DOHH2 (cell line): ENCODE results near the gene HNRNPM.

Source experiments
- H3F3A ChIP-seq: fragments of 200-600 bp; sonication (generic), shearing (Covaris generic); 2 replicates; pipeline ENCODE4 v1.6.0; 2016; ENCODE audit warnings: antibody characterized with exemption, mild to moderate bottlenecking; ENCODE audit not compliant: control insufficient read depth, insufficient read depth
- H3K27ac ChIP-seq: fragments of 200-600 bp; sonication (generic); 2 replicates; pipeline ENCODE4 v1.5.1; 2014; ENCODE audit warnings: low read depth, mild to moderate bottlenecking, low read length, moderate library complexity
- H3K27me3 ChIP-seq: fragments of 200-600 bp; sonication (generic); 2 replicates; pipeline ENCODE4 v1.6.1; 2014; ENCODE audit warnings: mild to moderate bottlenecking, low read length, mixed read lengths; ENCODE audit not compliant: control insufficient read depth
- H3K36me3 ChIP-seq: fragments of 200-600 bp; sonication (generic); 2 replicates; pipeline ENCODE4 v1.6.1; 2014; ENCODE audit warnings: mild to moderate bottlenecking, low read length, moderate library complexity, mixed read lengths; ENCODE audit not compliant: control insufficient read depth
- H3K4me1 ChIP-seq: fragments of 200-600 bp; sonication (generic); 2 replicates; pipeline ENCODE4 v1.6.1; 2014; ENCODE audit warnings: mild to moderate bottlenecking, low read length, mixed read lengths; ENCODE audit not compliant: control insufficient read depth
- H3K4me2 ChIP-seq: fragments of 200-600 bp; sonication (generic); 2 replicates; pipeline ENCODE4 v1.6.0; 2014; ENCODE audit warnings: mild to moderate bottlenecking, low read length, moderate library complexity
- H3K4me3 ChIP-seq: fragments of 200-600 bp; sonication (generic); 2 replicates; pipeline ENCODE4 v1.5.1; 2014; ENCODE audit warnings: mild to moderate bottlenecking, low read length, mixed read lengths
- H3K79me2 ChIP-seq: fragments of 200-600 bp; sonication (generic); 2 replicates; pipeline ENCODE4 v1.6.1; 2014; ENCODE audit warnings: mild to moderate bottlenecking, low read length, mixed read lengths; ENCODE audit not compliant: control insufficient read depth
- H3K9me2 ChIP-seq: fragments of 200-600 bp; sonication (generic); replicated peaks from 2 replicates; pipeline ENCODE4 v1.6.1; 2014; ENCODE audit warnings: mild to moderate bottlenecking, low read length, mixed read lengths; ENCODE audit not compliant: control insufficient read depth
- H3K9me3 ChIP-seq: fragments of 200-600 bp; sonication (generic); 2 replicates; pipeline ENCODE4 v1.6.1; 2014; ENCODE audit warnings: antibody characterized with exemption, low read length, mixed read lengths; ENCODE audit not compliant: control insufficient read depth, insufficient read depth
- H4K20me1 ChIP-seq: fragments of 200-600 bp; sonication (generic); 2 replicates; pipeline ENCODE4 v1.6.0; 2014; ENCODE audit warnings: low read depth, mild to moderate bottlenecking, antibody characterized with exemption, low read length, moderate library complexity; ENCODE audit not compliant: control insufficient read depth, insufficient read depth
- EZH2phosphoT487 ChIP-seq: fragments of 200-600 bp; sonication (generic); IDR thresholded peaks from 2 replicates; pipeline ENCODE4 v1.6.1; 2017; ENCODE audit warnings: borderline replicate concordance, mild to moderate bottlenecking, antibody characterized with exemption, low read length, moderate library complexity, mixed read lengths
- TF ChIP-seq, protein P1 (sequence below): fragments of 200-600 bp; sonication (generic); IDR thresholded peaks from one replicate; pipeline ENCODE4 v1.5.1; 2014; ENCODE audit warnings: antibody characterized with exemption, mild to moderate bottlenecking, low read depth, low read length; ENCODE audit not compliant: poor library complexity, severe bottlenecking

The HNRNPM gene

DNA sequence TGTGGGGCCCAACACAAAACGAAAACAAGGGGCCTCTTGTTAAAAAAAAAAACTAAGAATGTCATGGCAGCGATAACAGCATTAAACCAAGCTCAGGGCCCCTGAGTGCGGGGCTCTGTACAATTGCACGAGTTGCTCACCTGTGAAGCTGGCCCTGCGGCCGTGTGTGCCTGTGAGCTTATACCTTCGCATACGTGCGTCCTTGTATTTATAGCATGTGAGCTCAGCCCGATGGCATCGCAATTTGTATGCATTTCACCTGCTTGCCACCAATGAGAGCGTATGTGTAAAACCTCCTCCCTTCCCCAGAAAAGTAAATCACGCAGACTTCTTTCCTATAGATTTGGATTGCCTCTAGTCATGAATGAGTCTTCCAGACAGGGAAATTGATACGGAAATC lies 17.1 kb downstream of the HNRNPM start:
- no peak overlapping the region for H3K4me2 ChIP-seq
- H3K36me3 ChIP-seq = peaks cover 100% of the 10 kb centered on the region
- H3K4me1 ChIP-seq = peaks cover 8% of the 10 kb centered on the region; the same call in 1 of the 2 replicates
- no peak for TF ChIP-seq EZH2phosphoT487
- TF ChIP-seq, protein P1, sequence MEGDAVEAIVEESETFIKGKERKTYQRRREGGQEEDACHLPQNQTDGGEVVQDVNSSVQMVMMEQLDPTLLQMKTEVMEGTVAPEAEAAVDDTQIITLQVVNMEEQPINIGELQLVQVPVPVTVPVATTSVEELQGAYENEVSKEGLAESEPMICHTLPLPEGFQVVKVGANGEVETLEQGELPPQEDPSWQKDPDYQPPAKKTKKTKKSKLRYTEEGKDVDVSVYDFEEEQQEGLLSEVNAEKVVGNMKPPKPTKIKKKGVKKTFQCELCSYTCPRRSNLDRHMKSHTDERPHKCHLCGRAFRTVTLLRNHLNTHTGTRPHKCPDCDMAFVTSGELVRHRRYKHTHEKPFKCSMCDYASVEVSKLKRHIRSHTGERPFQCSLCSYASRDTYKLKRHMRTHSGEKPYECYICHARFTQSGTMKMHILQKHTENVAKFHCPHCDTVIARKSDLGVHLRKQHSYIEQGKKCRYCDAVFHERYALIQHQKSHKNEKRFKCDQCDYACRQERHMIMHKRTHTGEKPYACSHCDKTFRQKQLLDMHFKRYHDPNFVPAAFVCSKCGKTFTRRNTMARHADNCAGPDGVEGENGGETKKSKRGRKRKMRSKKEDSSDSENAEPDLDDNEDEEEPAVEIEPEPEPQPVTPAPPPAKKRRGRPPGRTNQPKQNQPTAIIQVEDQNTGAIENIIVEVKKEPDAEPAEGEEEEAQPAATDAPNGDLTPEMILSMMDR = no peak
- H3K4me3 ChIP-seq = no peak overlapping the region
- H3K79me2 ChIP-seq = peaks cover 94% of the 10 kb centered on the region
- H3K9me2 ChIP-seq = no peaks in the 10 kb centered on the region
- H3K27me3 ChIP-seq = no peaks in the 10 kb centered on the region
- H3K27ac ChIP-seq = no peak overlapping the region
- 0 out of 2 replicates have a peak, but pooled peaks cover 2% of the 10 kb centered on the region for H3F3A ChIP-seq
- H4K20me1 ChIP-seq = peaks cover 32% of the 10 kb centered on the region
- H3K9me3 ChIP-seq = no peaks in the 10 kb centered on the region

DNA sequence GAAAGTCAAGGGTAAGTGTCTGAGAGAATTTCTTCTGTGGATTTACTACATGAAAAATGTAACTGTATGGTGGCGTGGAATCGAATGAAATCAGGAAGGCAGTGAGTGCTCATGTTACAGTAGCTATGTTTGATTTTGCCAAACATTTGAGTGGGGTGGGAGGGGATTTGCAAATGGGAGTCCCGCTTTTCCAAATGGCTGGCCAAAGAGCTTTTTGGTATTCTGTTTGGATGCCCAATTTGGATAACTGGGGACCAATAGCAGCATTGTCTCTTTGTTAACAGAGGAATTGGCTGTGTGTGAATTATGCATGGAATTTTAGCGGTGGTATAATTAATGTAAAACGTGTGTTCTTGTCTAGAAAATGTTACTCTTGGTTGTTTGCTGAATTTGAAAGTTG lies 17.8 kb downstream of the HNRNPM start:
- H3K79me2 ChIP-seq = peaks cover 94% of the 10 kb centered on the region
- H4K20me1 ChIP-seq = peaks cover 28% of the 10 kb centered on the region
- H3K36me3 ChIP-seq = peaks cover 100% of the 10 kb centered on the region
- no peak for TF ChIP-seq EZH2phosphoT487
- TF ChIP-seq, protein P1 = no peak
- no peaks in the 10 kb centered on the region for H3K27me3 ChIP-seq
- peaks cover 8% of the 10 kb centered on the region; the same call in 1 of the 2 replicates for H3K4me1 ChIP-seq
- H3K9me2 ChIP-seq = no peaks in the 10 kb centered on the region
- H3K9me3 ChIP-seq = no peaks in the 10 kb centered on the region
- H3K4me3 ChIP-seq = no peak overlapping the region
- H3K4me2 ChIP-seq = no peak overlapping the region
- H3K27ac ChIP-seq = no peak overlapping the region
- 0 out of 2 replicates have a peak, but pooled peaks cover 2% of the 10 kb centered on the region for H3F3A ChIP-seq

DNA sequence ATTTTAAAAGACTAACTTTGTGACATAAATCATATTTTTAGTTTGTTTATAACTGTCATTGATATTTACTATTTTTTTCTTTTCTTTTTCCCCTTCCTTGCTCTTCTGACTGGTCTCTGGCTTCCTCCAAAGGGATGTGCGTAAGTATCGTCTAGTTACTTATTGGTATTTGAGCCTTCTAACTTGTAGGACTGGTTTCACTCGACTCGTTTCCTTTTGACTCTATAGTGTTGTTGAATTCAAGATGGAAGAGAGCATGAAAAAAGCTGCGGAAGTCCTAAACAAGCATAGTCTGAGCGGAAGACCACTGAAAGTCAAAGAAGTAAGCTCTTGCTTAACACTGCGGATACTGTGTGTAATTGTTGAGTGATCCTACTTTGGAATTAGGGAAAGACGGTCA lies 18.6 kb downstream of the HNRNPM start:
- TF ChIP-seq EZH2phosphoT487 = no peak
- TF ChIP-seq, protein P1 = no peak
- Histone ChIP-seq H3K79me2 (peaks cover 93% of the 10 kb centered on the region), H3K27me3 (no peaks in the 10 kb centered on the region), H3K4me1 (peaks cover 8% of the 10 kb centered on the region; the same call in 1 of the 2 replicates), H3K4me2 (no peak overlapping the region), H3K4me3 (no peak overlapping the region), H3K27ac (no peak overlapping the region), H3K36me3 (peaks cover 100% of the 10 kb centered on the region), H4K20me1 (peaks cover 20% of the 10 kb centered on the region), H3K9me2 (no peaks in the 10 kb centered on the region), H3K9me3 (no peaks in the 10 kb centered on the region), H3F3A (peaks cover 5% of the 10 kb centered on the region; the same call in 1 of the 2 replicates)
